Fibroblast of the conjunctiva (primary cell): ENCODE measurements around the gene TMEM100.

Experiments used
- DNase-seq: peaks from one replicate; pipeline ENCODE4 v3.0.0-alpha.2; 2010; ENCODE audit warnings: low read depth

TMEM100 gene, protein sequence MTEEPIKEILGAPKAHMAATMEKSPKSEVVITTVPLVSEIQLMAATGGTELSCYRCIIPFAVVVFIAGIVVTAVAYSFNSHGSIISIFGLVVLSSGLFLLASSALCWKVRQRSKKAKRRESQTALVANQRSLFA

GRCh38 chr17:55722742-55723487 lies at the start of gene TMEM100:
Gene TMEM100 (minus strand): TSS chr17:55722864. CDS start chr17:55721070, 1,794 bp downstream.
- DNase-seq: peak; percentile 96

DNA sequence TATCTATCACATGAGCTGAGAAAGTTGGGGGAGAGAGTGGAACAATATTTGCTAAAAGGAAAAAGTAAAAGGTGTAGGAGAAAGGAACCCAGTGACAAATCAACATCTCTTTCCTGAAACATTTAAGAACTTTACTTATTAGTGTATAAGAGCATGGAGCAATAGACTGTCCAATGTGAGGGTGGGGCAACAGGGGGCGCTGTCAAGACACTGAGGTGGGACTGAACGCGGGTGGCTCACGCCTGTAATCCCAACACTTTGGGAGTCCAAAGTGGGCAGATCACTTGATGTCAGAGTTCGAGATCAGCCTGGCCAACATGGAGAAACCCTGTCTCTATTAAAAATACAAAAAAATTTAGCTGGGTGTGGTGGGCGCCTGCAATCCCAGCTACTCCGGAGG lies 49.4 kb upstream of the TMEM100 start:
- DNase-seq: no peak

DNA sequence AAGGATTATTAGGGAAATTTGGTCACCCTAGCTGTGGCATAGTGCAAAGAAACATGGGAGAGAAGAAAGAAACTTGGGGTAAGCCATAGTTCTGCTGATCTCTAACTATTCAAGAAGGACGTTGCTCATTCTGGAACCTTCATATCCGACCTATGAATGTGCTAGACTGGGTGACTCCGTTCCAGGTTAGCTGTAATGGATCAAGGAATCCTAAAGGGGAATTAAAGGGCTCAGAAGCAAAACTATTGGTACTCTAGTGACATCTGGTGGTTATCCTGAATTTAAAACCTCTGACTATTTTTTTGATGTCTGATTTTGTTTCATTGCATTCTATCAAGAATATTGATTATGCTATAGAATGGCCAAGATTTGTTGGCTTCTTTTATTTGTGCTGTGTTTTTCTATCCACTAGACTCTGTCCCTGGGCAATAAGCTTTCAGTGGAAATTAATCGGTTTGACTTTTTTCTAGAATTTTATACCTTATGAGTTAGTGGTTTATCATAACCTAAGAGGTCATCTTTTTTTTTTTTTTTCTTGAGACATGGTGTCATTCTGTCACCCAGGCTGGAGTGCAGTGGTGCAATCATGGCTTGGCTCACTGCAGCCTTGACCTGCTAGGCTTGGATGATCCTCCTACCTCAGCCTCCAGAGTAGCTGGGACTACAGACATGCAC lies 47.7 kb upstream of the TMEM100 start:
- DNase-seq: peak; percentile 67

GRCh38 chr17:55769625-55770000 lies 46.9 kb upstream of the TMEM100 start:
- peak; percentile 73 for DNase-seq

DNA sequence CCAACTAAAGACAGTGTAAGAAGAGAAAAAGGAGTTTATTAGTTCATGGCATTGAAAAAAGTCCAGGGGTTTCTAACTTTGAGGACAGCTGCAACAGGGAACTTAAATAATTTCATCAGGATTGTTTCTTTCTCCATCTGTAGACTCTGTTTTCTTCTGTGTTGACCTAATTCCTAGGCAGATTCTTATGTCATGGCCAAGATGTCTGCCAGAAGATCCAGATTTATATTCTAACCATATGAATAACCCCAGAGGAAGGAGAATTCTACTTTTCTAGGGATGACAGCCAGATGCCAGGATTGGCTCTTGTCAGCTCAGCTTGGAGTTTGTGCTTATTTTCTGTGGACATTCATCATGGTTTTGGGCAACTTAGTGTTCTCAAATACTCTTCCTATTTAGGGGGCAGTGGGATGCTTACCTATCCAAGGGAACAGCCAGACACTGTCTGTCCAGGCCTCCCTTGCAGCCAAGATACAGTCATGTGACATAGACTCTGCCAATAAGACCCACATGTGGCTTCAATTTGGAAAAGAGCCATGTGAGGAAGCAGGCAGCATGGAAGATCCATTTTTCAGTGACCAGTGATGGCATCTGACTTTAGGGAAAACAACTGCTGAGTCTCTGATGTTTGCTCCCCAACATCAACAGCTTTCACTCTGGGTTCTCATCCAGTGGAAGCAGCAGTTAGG lies 46.4 kb upstream of the TMEM100 start:
- DNase-seq: peak; percentile 32

DNA sequence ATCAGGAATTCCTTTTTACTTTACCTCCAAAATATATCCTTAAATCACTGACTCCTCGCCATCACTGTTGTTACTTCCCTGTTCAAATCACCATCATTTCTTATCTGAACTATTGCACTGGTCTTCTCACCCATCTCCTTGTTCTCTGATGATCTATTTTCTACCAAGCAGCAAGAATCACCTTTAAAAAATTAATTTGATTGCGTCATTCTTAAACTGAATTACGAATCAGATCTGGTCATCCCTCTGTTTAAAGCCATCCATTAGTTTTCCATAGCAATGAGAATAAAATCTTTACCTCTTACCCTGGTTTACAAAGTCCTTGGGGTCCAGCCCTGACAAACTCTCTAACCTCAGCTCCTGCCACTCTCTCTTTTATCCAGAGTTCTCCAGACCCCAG lies 42.8 kb upstream of the TMEM100 start:
- no peak for DNase-seq

GRCh38 chr17:55764610-55765009 lies 41.9 kb upstream of the TMEM100 start:
- no peak for DNase-seq

GRCh38 chr17:55763856-55764255 lies 41.2 kb upstream of the TMEM100 start:
- no peak for DNase-seq

GRCh38 chr17:55762086-55762858 lies 39.6 kb upstream of the TMEM100 start:
- DNase-seq: no peak

DNA sequence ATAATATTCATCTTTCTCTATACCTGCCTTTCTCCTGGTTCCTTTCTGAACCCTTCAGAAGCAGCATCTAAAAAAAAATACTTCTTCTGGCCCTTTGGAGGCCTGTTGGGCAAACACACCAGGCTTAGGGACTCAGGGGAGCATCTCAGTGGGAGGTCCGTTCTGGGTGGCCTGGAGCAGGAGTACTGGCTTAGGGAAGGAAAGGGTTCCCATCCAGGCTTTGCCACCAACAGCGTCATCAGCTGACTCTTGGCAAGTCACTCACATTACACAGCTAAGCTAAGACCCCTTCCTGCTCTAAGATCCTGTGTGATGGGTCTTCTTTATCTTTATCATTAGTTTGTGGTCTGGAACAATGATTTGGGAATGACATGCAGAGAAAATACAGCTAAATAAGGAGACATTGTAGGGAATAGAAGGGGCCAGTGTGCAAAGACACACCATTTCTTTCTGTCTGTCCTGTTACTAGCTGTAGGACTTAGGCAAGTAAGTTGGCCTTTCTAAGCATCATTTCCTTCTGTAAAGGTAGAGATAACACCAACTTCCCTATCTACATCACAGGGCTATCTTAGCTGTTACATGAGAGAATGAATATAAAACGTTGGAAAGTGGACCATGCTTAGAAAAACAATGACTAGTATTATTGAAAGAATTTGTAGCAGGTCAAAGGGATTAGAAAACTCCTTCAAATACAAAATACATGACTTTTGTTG lies 38.1 kb upstream of the TMEM100 start:
- no peak for DNase-seq

DNA sequence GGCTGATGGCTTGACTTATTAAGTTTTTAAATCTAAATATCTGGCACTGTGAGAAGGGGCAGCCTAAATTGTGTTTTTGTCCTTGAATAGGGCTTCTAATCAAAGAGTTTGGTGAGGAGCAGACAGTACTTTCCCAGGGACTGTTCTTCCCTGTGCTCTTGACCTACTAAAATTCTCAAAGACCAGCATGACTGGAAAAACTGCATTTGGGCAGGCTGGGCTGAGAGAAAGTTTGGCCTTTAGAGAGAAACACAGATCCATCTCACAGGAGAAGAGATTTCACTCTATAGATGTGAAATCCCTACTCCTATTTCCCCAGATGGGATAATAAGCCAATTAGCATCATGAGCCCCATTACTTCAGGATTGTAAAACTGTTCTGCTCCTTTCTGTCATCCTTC lies 35.5 kb upstream of the TMEM100 start:
- DNase-seq: no peak

DNA sequence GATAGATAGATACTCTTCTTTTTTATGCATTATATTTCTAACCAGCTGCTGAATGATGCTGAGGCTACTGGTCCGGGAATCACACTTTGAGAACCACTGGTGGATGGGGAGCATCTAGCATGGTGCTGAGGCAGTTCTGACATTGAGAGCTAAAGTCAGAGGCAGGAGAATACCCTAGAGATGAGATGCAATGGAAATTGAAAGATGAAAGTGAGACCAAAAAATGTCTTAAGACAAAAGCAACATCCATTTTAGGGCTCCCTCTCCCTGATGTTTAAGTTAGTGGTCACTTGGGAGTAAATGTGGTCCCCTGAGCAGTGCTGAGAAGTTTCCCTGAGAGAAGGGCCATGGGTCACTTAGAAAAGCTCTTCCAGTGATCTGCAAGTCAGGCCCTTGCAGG lies 35.0 kb upstream of the TMEM100 start:
- DNase-seq: no peak

- DNase-seq: no peak
Observed at GRCh38 chr17:55756689-55757088, 34.0 kb upstream of the TMEM100 start.

- DNase-seq: no peak
Observed at GRCh38 chr17:55751720-55752250, 29.1 kb upstream of the TMEM100 start.

DNA sequence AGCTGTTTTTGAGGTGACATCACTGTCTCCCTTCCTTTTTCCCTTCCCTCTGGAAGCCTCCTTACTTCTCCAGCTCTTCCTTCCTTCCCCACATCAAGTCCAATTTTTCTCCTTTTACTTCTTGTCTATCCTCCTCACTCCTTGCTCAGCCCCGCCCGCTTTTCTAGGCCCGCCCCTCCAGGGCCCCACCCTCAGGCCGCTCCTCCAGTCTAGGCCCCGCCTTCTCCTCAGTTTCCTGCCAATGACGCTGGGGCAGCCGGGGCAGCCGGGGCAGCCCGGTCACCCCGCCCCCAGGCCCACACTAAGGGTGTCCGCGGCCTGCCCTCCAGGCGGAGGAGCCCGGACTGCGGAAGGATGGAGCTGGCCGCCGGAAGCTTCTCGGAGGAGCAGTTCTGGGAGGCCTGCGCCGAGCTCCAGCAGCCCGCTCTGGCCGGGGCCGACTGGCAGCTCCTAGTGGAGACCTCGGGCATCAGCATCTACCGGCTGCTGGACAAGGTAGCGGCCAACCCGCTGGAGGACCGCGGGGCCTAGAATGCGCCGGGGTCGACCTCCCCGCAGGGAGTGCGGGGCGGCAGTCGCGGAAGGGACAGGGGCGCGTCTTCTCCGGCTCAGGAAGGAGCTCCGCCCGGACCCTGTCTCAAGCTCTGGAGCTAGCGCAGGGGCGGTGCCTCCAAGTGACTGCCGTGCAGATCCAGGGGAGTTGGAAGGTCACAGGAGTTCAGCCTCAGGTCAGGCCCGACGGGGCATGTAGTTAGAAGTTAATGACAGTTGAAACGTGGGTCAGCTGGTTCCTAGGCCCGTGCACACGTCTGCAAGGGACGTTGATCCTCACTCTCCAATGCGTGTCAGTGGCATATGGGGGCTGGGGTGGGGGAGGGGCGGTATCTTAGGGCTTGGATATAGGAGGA lies 28.3 kb upstream of the TMEM100 start, which contains the start of gene PCTP:
Gene PCTP, plus strand, starts transcription at position 302 of the 908 bp plus-strand sequence. Its CDS starts 53 bp downstream, at position 355.
- DNase-seq: peak; percentile 86

- no peak for DNase-seq
Observed at GRCh38 chr17:55749985-55750384, 27.3 kb upstream of the TMEM100 start.

DNA sequence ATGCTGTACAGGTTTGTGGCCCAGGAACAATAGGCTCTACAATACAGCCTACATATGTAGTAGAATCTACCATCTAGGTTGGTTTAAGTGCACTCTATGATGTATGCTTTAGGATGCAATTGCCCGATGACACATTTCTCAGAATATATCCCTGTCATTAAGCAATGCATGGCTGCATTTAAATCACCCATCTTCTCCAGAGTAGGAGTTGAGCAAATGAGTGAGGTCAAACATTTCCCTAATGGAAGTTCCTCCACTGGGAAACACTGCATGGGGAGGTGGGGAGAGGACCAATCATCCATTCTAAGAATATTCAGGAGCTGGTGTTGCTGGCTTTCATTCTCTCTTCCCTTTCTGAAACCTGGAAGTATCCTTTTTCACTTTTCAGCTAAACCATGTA lies 26.2 kb upstream of the TMEM100 start:
- DNase-seq: no peak

GRCh38 chr17:55747209-55747608 lies 24.5 kb upstream of the TMEM100 start:
- DNase-seq: no peak

DNA sequence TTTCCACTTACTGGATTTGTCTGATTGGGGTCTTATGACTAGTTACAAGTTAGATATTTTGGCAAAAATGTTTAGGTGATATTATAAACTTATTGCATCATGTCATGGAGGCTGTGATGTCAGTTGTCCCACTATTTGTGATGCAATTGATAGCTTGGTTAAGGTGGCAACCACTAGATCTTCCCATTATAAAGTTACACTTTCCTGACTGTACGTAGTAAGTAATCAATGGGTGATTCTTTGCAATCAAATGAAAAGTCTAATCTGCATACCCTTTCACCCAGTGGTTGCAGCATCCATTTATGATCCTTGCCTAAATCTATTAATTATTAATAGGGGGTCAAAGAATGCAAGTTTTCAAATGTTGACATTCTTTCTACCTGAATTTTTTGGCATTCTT lies 23.8 kb upstream of the TMEM100 start:
- DNase-seq: no peak

DNA sequence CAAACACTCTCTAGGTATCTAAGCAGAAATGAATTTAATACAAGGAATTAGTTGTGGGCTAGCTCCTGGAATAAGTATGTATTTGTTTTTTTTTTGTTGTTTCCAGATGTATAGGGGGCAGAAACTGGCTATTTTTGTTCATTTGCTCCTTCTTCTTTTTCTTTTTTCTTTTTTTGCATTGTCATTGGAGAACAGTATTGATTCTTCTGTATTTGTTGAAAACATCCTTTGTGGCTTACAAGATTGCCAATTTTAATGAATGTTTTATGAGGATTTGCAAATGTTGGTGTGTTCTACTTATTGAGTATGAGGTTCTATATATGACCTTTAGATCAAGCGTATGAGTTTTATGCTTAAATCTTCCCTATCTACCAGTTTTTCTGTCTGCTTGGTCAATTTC lies 22.6 kb upstream of the TMEM100 start:
- no peak for DNase-seq
